GM18951 (cell line): ENCODE results near the gene C1QTNF7.

Experiments
- POLR2A ChIP-seq: IDR thresholded peaks from 4 replicates; pipeline ENCODE4 v1.6.1; 2011; ENCODE audit warnings: mild to moderate bottlenecking; ENCODE audit not compliant: insufficient read length, insufficient read depth; ENCODE audit errors: extremely low read depth
- in situ Hi-C: fragments of 300-500 bp; cut with MboI; formaldehyde crosslinking; loops from one replicate; pipeline ENCODE4 v1.12.0; 2022; ENCODE audit warnings: low sequenced_read_pairs, mixed read lengths, inconsistent platforms; ENCODE audit not compliant: unreplicated experiment

C1QTNF7 gene

GRCh38 chr4:15400226-15400625 lies 27.6 kb upstream of the C1QTNF7 start:
- TF ChIP-seq POLR2A: no peak
- in situ Hi-C loops: no loop called here

DNA sequence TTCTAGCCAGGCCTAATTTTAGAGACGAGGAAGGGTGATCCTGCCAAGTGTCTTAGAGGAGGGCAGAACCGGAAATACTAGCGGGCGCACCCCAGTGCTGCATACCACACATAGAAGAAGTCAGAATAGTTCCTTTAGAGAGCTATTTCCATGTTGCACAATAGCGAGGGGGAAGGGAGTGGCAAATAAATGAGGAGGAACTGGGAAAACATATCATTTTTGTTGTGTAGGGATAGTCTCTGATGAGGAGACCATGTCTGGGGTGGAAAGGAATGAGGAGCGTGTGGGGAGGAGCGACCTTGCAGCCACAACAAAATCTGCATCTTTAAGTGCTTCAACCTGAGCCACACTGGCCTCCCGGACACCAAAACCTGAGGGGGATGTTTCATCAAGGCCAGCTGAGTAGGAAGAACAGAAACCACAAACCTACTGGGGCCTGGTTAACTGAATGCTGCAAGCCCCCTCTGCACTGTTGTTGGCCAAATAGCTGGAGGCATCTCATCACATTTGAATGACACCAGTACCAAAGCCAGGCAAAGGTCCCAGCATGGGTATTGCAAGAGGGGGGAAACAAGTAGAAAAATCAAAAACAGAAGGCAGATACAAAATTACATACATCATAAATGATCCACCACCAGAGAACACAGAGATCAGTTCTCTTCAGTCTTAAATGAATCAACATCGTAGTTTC lies 26.7 kb upstream of the C1QTNF7 start:
- in situ Hi-C loops: no loop called here
- TF ChIP-seq POLR2A: no peak

GRCh38 chr4:15402146-15402545 lies 25.7 kb upstream of the C1QTNF7 start:
- TF ChIP-seq POLR2A: no peak

DNA sequence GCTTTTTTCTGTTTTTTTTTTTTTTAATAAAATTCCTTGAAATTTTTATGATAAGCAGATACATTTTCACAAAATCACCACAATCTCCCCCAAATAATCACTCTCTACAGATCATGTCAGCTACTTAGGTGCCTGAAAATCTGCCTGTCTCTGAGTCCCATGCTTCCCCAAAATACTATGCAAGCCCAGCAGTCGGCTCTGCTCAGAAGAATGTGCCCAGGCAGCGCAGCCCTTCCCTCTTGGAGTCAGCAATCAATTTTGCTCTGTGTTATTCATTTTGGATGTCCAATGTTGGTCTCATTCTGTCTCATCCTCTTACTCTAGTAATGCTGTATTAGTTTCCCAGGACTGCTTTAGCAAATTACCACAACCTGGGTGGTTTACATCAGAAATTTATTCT lies 24.9 kb upstream of the C1QTNF7 start:
- TF ChIP-seq POLR2A: no peak

More at GRCh38 chr4:15402146-15402545, 25.7 kb upstream of the C1QTNF7 start:
- in situ Hi-C loops: no loop called here

DNA sequence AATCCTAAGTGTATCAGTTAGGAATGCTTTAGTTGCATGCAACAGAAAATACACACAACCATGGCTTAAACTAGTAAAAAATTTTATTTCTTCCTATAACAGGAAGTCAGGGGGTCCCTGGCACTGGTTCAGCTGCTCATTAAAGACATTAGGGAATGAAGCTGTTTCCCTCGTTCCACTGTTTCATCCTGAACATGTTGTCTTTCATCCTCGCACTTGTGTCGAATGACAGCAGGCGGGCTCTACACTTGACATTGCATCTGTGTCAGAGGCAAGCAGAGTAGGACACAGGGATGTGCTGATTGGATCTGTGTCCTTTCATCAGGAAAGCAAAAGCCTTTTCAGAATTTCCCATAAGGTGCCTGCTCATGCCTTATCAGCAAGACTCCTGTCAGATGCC lies 22.8 kb upstream of the C1QTNF7 start:
- in situ Hi-C loops: no loop called here
- TF ChIP-seq POLR2A: no peak

More for the DNA sequence above, 24.9 kb upstream of the C1QTNF7 start:
- in situ Hi-C loops: no loop called here

DNA sequence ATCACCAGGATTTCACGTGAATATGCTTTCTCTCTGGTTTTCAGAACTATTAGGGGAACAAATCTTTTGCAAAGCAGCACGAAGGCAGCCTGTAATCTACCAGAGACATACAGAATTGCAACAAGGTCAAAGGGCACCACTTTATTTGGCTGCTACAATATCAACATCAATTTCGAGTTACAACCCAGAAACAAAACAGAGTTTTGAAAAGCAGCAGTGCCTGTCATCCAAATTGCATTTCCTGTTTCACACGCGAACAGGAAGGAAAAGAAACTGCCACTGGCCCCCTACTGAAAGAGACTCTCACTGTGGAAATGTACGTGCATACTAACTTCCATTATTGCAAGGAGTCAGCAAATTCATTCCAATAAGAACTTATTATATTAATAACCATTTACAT lies 17.1 kb upstream of the C1QTNF7 start:
- TF ChIP-seq POLR2A: no peak
- in situ Hi-C loops: no loop called here

- in situ Hi-C loops: no loop called here
- TF ChIP-seq POLR2A: no peak
Measured at GRCh38 chr4:15412461-15412860, 15.4 kb upstream of the C1QTNF7 start.

- in situ Hi-C loops: no loop called here
- no peak for TF ChIP-seq POLR2A
Measured at GRCh38 chr4:15413010-15413622, 14.7 kb upstream of the C1QTNF7 start.

- in situ Hi-C loops: no loop called here
- no peak for TF ChIP-seq POLR2A
Measured at GRCh38 chr4:15413623-15414019, 14.2 kb upstream of the C1QTNF7 start.

GRCh38 chr4:15414551-15415091 lies 13.2 kb upstream of the C1QTNF7 start:
- TF ChIP-seq POLR2A: no peak
- in situ Hi-C loops: no loop called here

DNA sequence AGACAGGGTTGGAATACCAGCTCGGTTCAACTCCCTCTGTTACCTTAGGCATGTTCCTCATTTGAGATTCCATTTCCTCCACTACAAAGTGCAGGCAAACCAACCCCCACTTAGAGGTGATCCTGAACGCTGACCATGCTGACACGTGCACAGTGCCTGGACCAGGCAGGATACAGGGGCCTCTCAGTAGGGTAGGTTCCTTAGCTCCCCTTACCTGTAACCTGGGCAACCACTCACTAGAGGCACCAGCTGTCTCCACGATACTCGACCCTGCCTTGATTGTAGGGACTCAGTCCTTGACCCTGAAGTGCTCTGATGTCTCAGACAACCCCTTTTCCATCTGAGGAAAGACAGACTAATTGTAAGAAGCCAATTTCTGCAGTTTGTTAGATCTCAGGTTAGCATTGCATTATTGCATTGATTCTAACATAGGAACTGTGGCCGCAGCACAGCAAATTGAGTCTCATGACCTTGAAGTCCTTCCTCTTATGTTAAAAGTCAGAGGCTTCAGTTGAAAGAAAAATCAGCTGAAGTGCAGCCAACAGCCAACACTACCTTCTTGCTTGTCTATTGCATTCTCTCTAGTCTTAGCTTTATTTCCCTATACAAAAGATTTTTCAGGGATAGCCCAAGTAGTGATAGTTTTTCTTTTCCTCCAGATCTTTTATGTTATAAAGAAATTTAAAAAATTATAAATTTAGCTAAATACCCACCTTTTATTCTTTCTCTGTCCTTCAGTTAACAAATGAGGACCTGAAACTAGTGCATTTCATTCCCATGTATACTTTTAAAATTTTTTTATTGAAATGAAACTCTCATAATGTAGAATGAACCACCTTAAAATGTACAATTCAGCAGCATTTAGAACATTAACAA lies 11.2 kb upstream of the C1QTNF7 start:
- in situ Hi-C loops: no loop called here
- TF ChIP-seq POLR2A: no peak

DNA sequence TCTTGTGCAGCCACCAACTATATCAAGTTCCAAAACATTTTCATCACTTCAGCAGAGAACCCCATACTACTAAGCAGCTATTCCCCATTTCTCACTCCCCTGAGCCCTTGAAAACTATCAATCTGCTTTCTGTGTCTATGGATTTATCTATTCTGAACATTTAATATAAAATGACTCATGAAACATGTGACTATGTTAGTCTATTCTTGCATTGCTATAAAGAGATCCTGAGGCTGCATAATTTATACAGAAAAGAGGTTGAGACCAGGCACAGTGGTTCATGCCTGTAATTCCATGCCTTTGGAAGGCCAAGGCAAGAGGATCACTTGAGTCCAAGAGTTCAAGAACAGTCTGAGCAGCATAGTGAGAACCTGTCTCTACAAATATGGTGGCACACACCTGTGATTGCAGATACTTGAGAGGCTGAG lies 10.6 kb upstream of the C1QTNF7 start:
- in situ Hi-C loops: no loop called here
- no peak for TF ChIP-seq POLR2A

- in situ Hi-C loops: no loop called here
- no peak for TF ChIP-seq POLR2A
Measured at GRCh38 chr4:15418956-15419355, 8.9 kb upstream of the C1QTNF7 start.
